Neural cell (in vitro differentiated cells): Measurements from ENCODE around the gene TMEM231. TPM values are rescaled to one million over a fixed set of nuclear protein-coding genes. Genes with fewer than 3 reads are reported as not detected.

Experiments used
- H2AFZ ChIP-seq: fragments of 200-600, 300-800 bp; sonication (generic), shearing (Covaris generic); 2 replicates; pipeline ENCODE4 v1.6.0; 2014; ENCODE audit warnings: low read depth, mild to moderate bottlenecking, antibody characterized with exemption, low read length, moderate library complexity
- H3F3A ChIP-seq: fragments of 200-600 bp; shearing (Covaris generic); 2 replicates; pipeline ENCODE4 v1.6.1; 2016; ENCODE audit warnings: mild to moderate bottlenecking, moderate library complexity, mixed read lengths, antibody characterized with exemption, low read length; ENCODE audit not compliant: insufficient read depth, poor library complexity, severe bottlenecking
- H3K27ac ChIP-seq: fragments of 200-600, 300-800 bp; sonication (generic), shearing (Covaris generic); 2 replicates; pipeline ENCODE4 v1.5.1; 2014; ENCODE audit warnings: mild to moderate bottlenecking, low read length, moderate library complexity
- H3K27me3 ChIP-seq: fragments of 300-800, 200-600 bp; sonication (generic), shearing (Covaris generic); 2 replicates; pipeline ENCODE4 v1.6.0; 2014; ENCODE audit warnings: mild to moderate bottlenecking, low read depth, low read length, moderate library complexity; ENCODE audit not compliant: insufficient read depth
- H3K36me3 ChIP-seq: fragments of 300-800, 200-600 bp; sonication (generic), shearing (Covaris generic); 2 replicates; pipeline ENCODE4 v1.5.1; 2014; ENCODE audit warnings: mild to moderate bottlenecking, antibody characterized with exemption, low read length, moderate library complexity; ENCODE audit not compliant: insufficient read depth
- H3K4me2 ChIP-seq: fragments of 300-800, 200-600 bp; sonication (generic), shearing (Covaris generic); 2 replicates; pipeline ENCODE4 v1.6.0; 2014; ENCODE audit warnings: mild to moderate bottlenecking, low read length
- H3K4me3 ChIP-seq: fragments of 300-800, 200-600 bp; sonication (generic), shearing (Covaris generic); 2 replicates; pipeline ENCODE4 v1.5.1; 2014; ENCODE audit warnings: mild to moderate bottlenecking, low read length, moderate library complexity
- H3K79me2 ChIP-seq: fragments of 200-600 bp; shearing (Covaris generic); replicated peaks from 2 replicates; pipeline ENCODE4 v1.6.0; 2014; ENCODE audit warnings: mild to moderate bottlenecking, low read length, moderate library complexity; ENCODE audit not compliant: insufficient read depth
- H3K9ac ChIP-seq: fragments of 300-800, 200-600 bp; sonication (generic), shearing (Covaris generic); 2 replicates; pipeline ENCODE4 v1.6.1; 2016; ENCODE audit warnings: mild to moderate bottlenecking, low read length, mixed read lengths
- H3K9me2 ChIP-seq: fragments of 200-600 bp; shearing (Covaris generic); 2 replicates; pipeline ENCODE4 v1.6.1; 2016; ENCODE audit warnings: mild to moderate bottlenecking, low read length, mixed read lengths; ENCODE audit not compliant: insufficient read depth
- H3K9me3 ChIP-seq: fragments of 200-600, 300-800 bp; sonication (generic), shearing (Covaris generic); 2 replicates; pipeline ENCODE4 v1.6.1; 2016; ENCODE audit warnings: mild to moderate bottlenecking, mixed run types, low read length, moderate library complexity, mixed read lengths
- H4K20me1 ChIP-seq: fragments of 200-600 bp; shearing (Covaris generic); 2 replicates; pipeline ENCODE4 v1.6.1; 2016; ENCODE audit warnings: mild to moderate bottlenecking, mixed run types; ENCODE audit not compliant: insufficient read depth
- CTCF ChIP-seq: fragments of 450-650 bp; IDR thresholded peaks from 2 replicates; pipeline ENCODE4 v1.5.1; 2014; ENCODE audit warnings: antibody characterized with exemption, mild to moderate bottlenecking, moderate library complexity; ENCODE audit not compliant: poor library complexity, severe bottlenecking
- EP300 ChIP-seq: fragments of 450-650 bp; conservative IDR thresholded peaks from 2 replicates; pipeline ENCODE4 v1.6.1; 2014; ENCODE audit warnings: antibody characterized with exemption, mild to moderate bottlenecking, moderate library complexity; ENCODE audit not compliant: poor library complexity, severe bottlenecking
- EZH2 ChIP-seq: fragments of 200-600, 300-800 bp; shearing (Covaris generic), sonication (generic); IDR thresholded peaks from 2 replicates; pipeline ENCODE4 v1.6.1; 2014; ENCODE audit warnings: antibody characterized with exemption, low read length, borderline replicate concordance, mild to moderate bottlenecking; ENCODE audit not compliant: insufficient read depth, poor library complexity, severe bottlenecking
- MXI1 ChIP-seq: fragments of 450-650 bp; conservative IDR thresholded peaks from 2 replicates; pipeline ENCODE4 v1.6.1; 2014; ENCODE audit warnings: antibody characterized with exemption, mild to moderate bottlenecking; ENCODE audit not compliant: poor library complexity, severe bottlenecking
- POLR2AphosphoS5 ChIP-seq: IDR thresholded peaks from 2 replicates; pipeline ENCODE4 v1.6.1; 2012
- RAD21 ChIP-seq: fragments of 450-650 bp; conservative IDR thresholded peaks from 2 replicates; pipeline ENCODE4 v1.6.1; 2014; ENCODE audit warnings: antibody characterized with exemption, mild to moderate bottlenecking, moderate library complexity
- REST ChIP-seq: IDR thresholded peaks from 2 replicates; pipeline ENCODE4 v1.6.1; 2012; ENCODE audit warnings: borderline replicate concordance
- SMC3 ChIP-seq: fragments of 450-650 bp; conservative IDR thresholded peaks from 2 replicates; pipeline ENCODE4 v1.6.1; 2014; ENCODE audit warnings: antibody characterized with exemption, mild to moderate bottlenecking, moderate library complexity; ENCODE audit not compliant: poor library complexity
- TAF1 ChIP-seq: IDR thresholded peaks from 2 replicates; pipeline ENCODE4 v1.6.1; 2012; ENCODE audit warnings: low read depth
- polyA plus RNA-seq: library from polyadenylated mRNA; depleted of rRNA; stranded (reverse); fragments of >200 nt; gene quantifications from 2 replicates; pipeline ENCODE4 v1.2.3, GENCODE V29; 2014

TMEM231 gene
- polyA plus RNA-seq, 1 donor from 2014 or later, result 19.6 TPM

- no peak overlapping the region for H2AFZ ChIP-seq
- TF ChIP-seq EZH2 (no peak), MXI1 (no peak), EP300 (no peak), SMC3 (no peak), POLR2AphosphoS5 (no peak), RAD21 (no peak)
These were observed 21.4 kb downstream of the TMEM231 start for GRCh38 chr16:75534560-75535205.

GRCh38 chr16:75532791-75533190 is 23.3 kb downstream of the TMEM231 start:
- Histone ChIP-seq H3K4me2 (no peak overlapping the region), H3K9me2 (no peaks in the 10 kb centered on the region), H3K4me3 (no peak overlapping the region), H3K9me3 (no peaks in the 10 kb centered on the region), H3K36me3 (no peaks in the 10 kb centered on the region), H3K27me3 (no peaks in the 10 kb centered on the region), H4K20me1 (no peaks in the 10 kb centered on the region), H3K27ac (no peak overlapping the region), H2AFZ (no peak overlapping the region), H3K9ac (no peak overlapping the region), H3K79me2 (no peaks in the 10 kb centered on the region), H3F3A (no peaks in the 10 kb centered on the region)
- TF ChIP-seq REST (no peak), RAD21 (no peak), TAF1 (no peak), MXI1 (no peak), POLR2AphosphoS5 (no peak)

More at GRCh38 chr16:75534560-75535205, 21.4 kb downstream of the TMEM231 start:
- no peaks in the 10 kb centered on the region for H3K9me3 ChIP-seq
- H3K27me3 ChIP-seq, result no peaks in the 10 kb centered on the region
- H3K9ac ChIP-seq, result no peak overlapping the region
- H3K4me3 ChIP-seq, result no peak overlapping the region
- H3K9me2 ChIP-seq, result no peaks in the 10 kb centered on the region
- no peaks in the 10 kb centered on the region for H3K36me3 ChIP-seq
- H3K79me2 ChIP-seq, result no peaks in the 10 kb centered on the region
- H4K20me1 ChIP-seq, result no peaks in the 10 kb centered on the region
- no peak overlapping the region for H3K27ac ChIP-seq
- H3K4me2 ChIP-seq, result no peak overlapping the region
- H3F3A ChIP-seq, result no peaks in the 10 kb centered on the region

- no peak overlapping the region for H3K27ac ChIP-seq
- no peaks in the 10 kb centered on the region for H3K9me3 ChIP-seq
- no peaks in the 10 kb centered on the region for H3K9me2 ChIP-seq
- no peak overlapping the region for H3K4me3 ChIP-seq
- no peaks in the 10 kb centered on the region for H3K36me3 ChIP-seq
- no peaks in the 10 kb centered on the region for H3F3A ChIP-seq
- TF ChIP-seq SMC3 (no peak), RAD21 (no peak), EZH2 (no peak), TAF1 (no peak), REST (no peak), POLR2AphosphoS5 (no peak), CTCF (no peak), MXI1 (no peak), EP300 (no peak)
- no peak overlapping the region for H2AFZ ChIP-seq
- H3K27me3 ChIP-seq, result no peaks in the 10 kb centered on the region
- no peak overlapping the region for H3K9ac ChIP-seq
- no peaks in the 10 kb centered on the region for H3K79me2 ChIP-seq
- H3K4me2 ChIP-seq, result no peak overlapping the region
- H4K20me1 ChIP-seq, result no peaks in the 10 kb centered on the region
These were observed 23.8 kb downstream of the TMEM231 start for GRCh38 chr16:75532142-75532765.
